ENCODE results near the gene TNNI3K. TPM values are rescaled to one million over a fixed set of nuclear protein-coding genes. Genes with fewer than 3 reads are reported as not detected.
"Not testable (repeated sequence)": the region's sequence is repeated elsewhere in the genome, so short reads cannot be mapped to it uniquely, and the experiment has no call there.

TNNI3K gene
- total RNA-seq, 2 donors from 2014 or later: 0.52 to 1.2 TPM

- H3K4me1 Mint-ChIP-seq: no peaks in the 10 kb centered on the region
- no peaks in the 10 kb centered on the region for H3K36me3 Mint-ChIP-seq (ENCODE audit: low read depth)
- H3K27ac Mint-ChIP-seq: no peak overlapping the region
Measured at GRCh38 chr1:74245168-74245772, 10.1 kb downstream of the TNNI3K start.

GRCh38 chr1:74246315-74246714, 11.1 kb downstream of the TNNI3K start:
- Mint-ChIP-seq H3K4me3 (no peak overlapping the region), H3K9me3 (no peaks in the 10 kb centered on the region), H3K27me3 (no peaks in the 10 kb centered on the region), H3K4me1 (no peaks in the 10 kb centered on the region), H3K27ac (no peak overlapping the region), H3K36me3 (ENCODE audit: low read depth) (no peaks in the 10 kb centered on the region)
- ATAC-seq (replicated peaks): no peak

More at GRCh38 chr1:74245168-74245772, 10.1 kb downstream of the TNNI3K start:
- H3K4me3 Mint-ChIP-seq: no peak overlapping the region
- no peaks in the 10 kb centered on the region for H3K9me3 Mint-ChIP-seq
- no peak for ATAC-seq (replicated peaks)
- no peaks in the 10 kb centered on the region for H3K27me3 Mint-ChIP-seq

- ATAC-seq (replicated peaks): no peak
- Mint-ChIP-seq H3K27me3 (no peaks in the 10 kb centered on the region), H3K4me3 (no peak overlapping the region), H3K9me3 (no peaks in the 10 kb centered on the region), H3K36me3 (ENCODE audit: low read depth) (no peaks in the 10 kb centered on the region), H3K4me1 (no peaks in the 10 kb centered on the region), H3K27ac (no peak overlapping the region)
Measured at GRCh38 chr1:74247881-74248528, 12.8 kb downstream of the TNNI3K start.

- H3K4me1 Mint-ChIP-seq; H3K4me3 Mint-ChIP-seq; H3K27me3 Mint-ChIP-seq; H3K27ac Mint-ChIP-seq; H3K9me3 Mint-ChIP-seq; ATAC-seq (replicated peaks); H3K36me3 Mint-ChIP-seq (ENCODE audit: low read depth): not testable (repeated sequence)
Measured at GRCh38 chr1:74253243-74253824, 18.1 kb downstream of the TNNI3K start.

GRCh38 chr1:74266001-74266400, 30.8 kb downstream of the TNNI3K start:
- Mint-ChIP-seq H3K27ac (no peak overlapping the region), H3K27me3 (no peaks in the 10 kb centered on the region), H3K36me3 (ENCODE audit: low read depth) (no peaks in the 10 kb centered on the region), H3K4me1 (no peaks in the 10 kb centered on the region), H3K9me3 (no peaks in the 10 kb centered on the region), H3K4me3 (no peak overlapping the region)
- ATAC-seq (replicated peaks): no peak

- no peak for ATAC-seq (replicated peaks)
- H3K4me1 Mint-ChIP-seq: no peaks in the 10 kb centered on the region
- H3K27ac Mint-ChIP-seq: no peak overlapping the region
- H3K36me3 Mint-ChIP-seq (ENCODE audit: low read depth): no peaks in the 10 kb centered on the region
- no peak overlapping the region for H3K4me3 Mint-ChIP-seq
- no peaks in the 10 kb centered on the region for H3K27me3 Mint-ChIP-seq
- H3K9me3 Mint-ChIP-seq: peaks cover 8% of the 10 kb centered on the region
Measured at GRCh38 chr1:74271503-74271902, 36.3 kb downstream of the TNNI3K start.

- Mint-ChIP-seq H3K36me3 (ENCODE audit: low read depth) (no peaks in the 10 kb centered on the region), H3K9me3 (peaks cover 5% of the 10 kb centered on the region), H3K27ac (no peak overlapping the region), H3K4me3 (no peak overlapping the region), H3K4me1 (no peaks in the 10 kb centered on the region), H3K27me3 (no peaks in the 10 kb centered on the region)
- no peak for ATAC-seq (replicated peaks)
Measured at GRCh38 chr1:74280642-74281396, 45.6 kb downstream of the TNNI3K start.

GRCh38 chr1:74286414-74286813, 51.2 kb downstream of the TNNI3K start:
- Mint-ChIP-seq H3K4me3 (no peak overlapping the region), H3K36me3 (ENCODE audit: low read depth) (no peaks in the 10 kb centered on the region), H3K4me1 (no peaks in the 10 kb centered on the region), H3K27ac (no peak overlapping the region), H3K9me3 (peaks cover 9% of the 10 kb centered on the region), H3K27me3 (no peaks in the 10 kb centered on the region)
- ATAC-seq (replicated peaks): no peak

GRCh38 chr1:74314438-74314837, 79.3 kb downstream of the TNNI3K start:
- H3K9me3 Mint-ChIP-seq: no peaks in the 10 kb centered on the region
- no peaks in the 10 kb centered on the region for H3K36me3 Mint-ChIP-seq (ENCODE audit: low read depth)
- H3K4me1 Mint-ChIP-seq: no peaks in the 10 kb centered on the region

GRCh38 chr1:74316302-74316701, 81.1 kb downstream of the TNNI3K start:
- ATAC-seq (replicated peaks): no peak
- Mint-ChIP-seq H3K27ac (no peak overlapping the region), H3K4me3 (no peak overlapping the region), H3K36me3 (ENCODE audit: low read depth) (no peaks in the 10 kb centered on the region), H3K9me3 (no peaks in the 10 kb centered on the region), H3K27me3 (no peaks in the 10 kb centered on the region), H3K4me1 (no peaks in the 10 kb centered on the region)

More at GRCh38 chr1:74314438-74314837, 79.3 kb downstream of the TNNI3K start:
- no peaks in the 10 kb centered on the region for H3K27me3 Mint-ChIP-seq
- no peak overlapping the region for H3K27ac Mint-ChIP-seq
- ATAC-seq (replicated peaks): no peak
- H3K4me3 Mint-ChIP-seq: no peak overlapping the region

GRCh38 chr1:74317663-74318062, 82.5 kb downstream of the TNNI3K start:
- H3K27ac Mint-ChIP-seq: no peak overlapping the region
- no peaks in the 10 kb centered on the region for H3K4me1 Mint-ChIP-seq
- H3K27me3 Mint-ChIP-seq: no peaks in the 10 kb centered on the region
- ATAC-seq (replicated peaks): no peak
- no peaks in the 10 kb centered on the region for H3K36me3 Mint-ChIP-seq (ENCODE audit: low read depth)
- no peaks in the 10 kb centered on the region for H3K9me3 Mint-ChIP-seq
- no peak overlapping the region for H3K4me3 Mint-ChIP-seq

GRCh38 chr1:74323937-74324473, 88.8 kb downstream of the TNNI3K start:
- no peaks in the 10 kb centered on the region for H3K4me1 Mint-ChIP-seq
- no peaks in the 10 kb centered on the region for H3K36me3 Mint-ChIP-seq (ENCODE audit: low read depth)
- H3K27me3 Mint-ChIP-seq: no peaks in the 10 kb centered on the region
- no peak for ATAC-seq (replicated peaks)
- no peak overlapping the region for H3K27ac Mint-ChIP-seq
- no peak overlapping the region for H3K4me3 Mint-ChIP-seq
- no peaks in the 10 kb centered on the region for H3K9me3 Mint-ChIP-seq

GRCh38 chr1:74324684-74325448, 89.7 kb downstream of the TNNI3K start:
- Mint-ChIP-seq H3K27ac (no peak overlapping the region), H3K4me3 (no peak overlapping the region), H3K9me3 (no peaks in the 10 kb centered on the region), H3K36me3 (ENCODE audit: low read depth) (no peaks in the 10 kb centered on the region), H3K27me3 (no peaks in the 10 kb centered on the region), H3K4me1 (no peaks in the 10 kb centered on the region)
- ATAC-seq (replicated peaks): no peak

- Mint-ChIP-seq H3K4me3 (no peak overlapping the region), H3K9me3 (no peaks in the 10 kb centered on the region), H3K27ac (no peak overlapping the region), H3K4me1 (no peaks in the 10 kb centered on the region), H3K27me3 (no peaks in the 10 kb centered on the region), H3K36me3 (ENCODE audit: low read depth) (no peaks in the 10 kb centered on the region)
- no peak for ATAC-seq (replicated peaks)
Measured at GRCh38 chr1:74328851-74329250, 93.7 kb downstream of the TNNI3K start.
